Measurements from ENCODE around the gene STIP1. TPM values are rescaled to one million over a fixed set of nuclear protein-coding genes. Genes with fewer than 3 reads are reported as not detected.

Gene STIP1
- total and polyA plus RNA-seq, 2 of the 8 experiments (the other 6 are each of a cell fraction or from before 2014, with no cell fraction given), result 140 to 329 TPM

GRCh38 chr11:64223001-64223651 lies 37.2 kb downstream of the STIP1 start:
- H4K91ac ChIP-seq (replicated peaks; ENCODE audit: insufficient read length, low read length), result no peak overlapping the region
- no peak overlapping the region for H2BK5ac ChIP-seq (ENCODE audit: low read depth, low read length)
- TF ChIP-seq POLR2AphosphoS5 (IDR thresholded peaks at IDR 0.05; ENCODE audit: low read depth, low read length) (no peak), SUZ12 (IDR thresholded peaks at IDR 0.05; ENCODE audit: low read length) (no peak), CTCF (IDR thresholded peaks at IDR 0.05; ENCODE audit: control extremely low read depth in 1 of 3, insufficient read depth in 1 of 3, low read depth in 1 of 3, low read length in 3 of 3) (no peak)
- peaks cover 10% of the 10 kb centered on the region; the same call in 1 of the 2 replicates for H3K23me2 ChIP-seq (ENCODE audit: low read depth, low read length)
- no peaks in the 10 kb centered on the region for H3K79me1 ChIP-seq (ENCODE audit: low read depth, low read length)
- no peak overlapping the region for H2BK20ac ChIP-seq (ENCODE audit: low read length)
- H3K4me3 ChIP-seq (ENCODE audit: extremely low read depth in 1 of 4, insufficient read depth in 2 of 4, low read depth in 3 of 4, low read length in 4 of 4), result no peak overlapping the region
- no peak for FAIRE-seq
- no peak overlapping the region for H3K14ac ChIP-seq (ENCODE audit: insufficient read length)
- no peak overlapping the region for H4K5ac ChIP-seq (ENCODE audit: insufficient read length, low read depth, low read length)
- H3K4me1 ChIP-seq (replicated peaks in 1 of 4; ENCODE audit: control insufficient read depth in 3 of 4, insufficient read depth in 4 of 4, low read length in 3 of 4), result peaks cover 0 to 18% (median 12%) of the 10 kb centered on the region in 4 experiments; a peak in 6 of 7 replicates
- no peak overlapping the region for H2AK5ac ChIP-seq (ENCODE audit: low read depth, low read length)
- H2AFZ ChIP-seq (ENCODE audit: low read length), result no peak overlapping the region
- WGBS, 2 experiments (ENCODE audit: extremely low coverage in 1 of 2, insufficient coverage in 1 of 2, insufficient read length in 1 of 2, insufficient replicate concordance in 2 of 2, low coverage in 1 of 2, low lambda C conversion rate in 2 of 2, missing lambda C conversion rate in 1 of 2), result 92% methylated on average over 24 of the region's 24 CpGs; no CpG with 5 or more reads in 1 of the 2 experiments
- POLR2A ChIA-PET (ENCODE audit: partially characterized antibody), result interaction anchor here (1.7 to 14.1 kb wide), 8 partner anchors 11 to 48 kb away, joined by 6 to 253 read pairs (median 28); partner anchors contain the start of genes FERMT3, FKBP2, PLCB3 and PPP1R14B
- no peak overlapping the region for H3K4me2 ChIP-seq (ENCODE audit: insufficient read depth in 1 of 2, low read depth in 2 of 2, low read length in 2 of 2)
- CTCF ChIA-PET (ENCODE audit: partially characterized antibody), result interaction anchor here (0.9 to 6.5 kb wide), 9 partner anchors 10 to 433 kb away, joined by 3 to 64 read pairs (median 5); partner anchors contain the start of genes FERMT3 and PLCB3
- no peaks in the 10 kb centered on the region for H3K9me3 ChIP-seq (ENCODE audit: insufficient read depth in 2 of 2, low read depth in 1 of 2, low read length in 1 of 2)
- H2BK15ac ChIP-seq (ENCODE audit: low read length), result no peak overlapping the region
- H3K9ac ChIP-seq (replicated peaks in 1 of 4; ENCODE audit: extremely low read depth in 1 of 4, low read depth in 3 of 4, low read length in 3 of 4), result no peak overlapping the region
- H4K20me1 ChIP-seq (replicated peaks in 1 of 2; ENCODE audit: control insufficient read depth in 1 of 2, insufficient read depth in 2 of 2, low read length in 2 of 2), result peaks cover 2 to 13% of the 10 kb centered on the region in 2 experiments
- no peak overlapping the region for H3K56ac ChIP-seq (replicated peaks; ENCODE audit: insufficient read length, low read depth, low read length)
- H2BK12ac ChIP-seq (ENCODE audit: low read depth, low read length), result no peak overlapping the region
- DNase-seq (ENCODE audit: low read depth in 1 of 2, low spot score in 2 of 2), result no peak
- H2BK120ac ChIP-seq (replicated peaks; ENCODE audit: low read depth, low read length), result no peak overlapping the region
- no peaks in the 10 kb centered on the region for H3K79me2 ChIP-seq (ENCODE audit: control insufficient read depth in 1 of 2, insufficient read depth in 2 of 2, low read length in 2 of 2)
- H3K23ac ChIP-seq (ENCODE audit: insufficient read length), result no peak overlapping the region
- H3K27ac ChIP-seq (ENCODE audit: low read depth, low read length), result no peak overlapping the region
- H3K36me3 ChIP-seq (ENCODE audit: control insufficient read depth in 2 of 4, insufficient read depth in 4 of 4, low read length in 3 of 4), result peaks cover 0 to 9% (median 5%) of the 10 kb centered on the region in 4 experiments; a peak in 4 of 8 replicates
- H3K18ac ChIP-seq (ENCODE audit: extremely low read depth, low read length), result no peak overlapping the region
- no peak overlapping the region for H4K8ac ChIP-seq (ENCODE audit: extremely low read depth, insufficient read depth, low read length)
- no peak overlapping the region for H3K4ac ChIP-seq (replicated peaks; ENCODE audit: insufficient read length, low read depth, low read length)
- H3K27me3 ChIP-seq (replicated peaks in 1 of 4; ENCODE audit: control insufficient read depth in 3 of 4, extremely low read depth in 1 of 4, insufficient read depth in 3 of 4, low read length in 3 of 4), result no peaks in the 10 kb centered on the region

Data from H1 (cell line).